PFSK-1 (cell line): ENCODE measurements around the gene TENT5C.

ENCODE experiments used
- FOXP2 ChIP-seq: optimal IDR thresholded peaks from 2 replicates; pipeline ENCODE3; 2011; ENCODE audit warnings: borderline replicate concordance, control low read depth, inconsistent platforms; ENCODE audit not compliant: insufficient read depth; ENCODE audit errors: extremely low read length, extremely low read depth
- POLR2AphosphoS5 ChIP-seq: IDR thresholded peaks from 2 replicates; pipeline ENCODE4 v1.6.1; 2012; ENCODE audit warnings: low read depth, mild to moderate bottlenecking, control low read depth, low read length, moderate library complexity
- REST ChIP-seq, 2 experiments: IDR thresholded peaks; 2 replicates each; pipeline versions ENCODE4 v1.6.1 to v1.8.0; 2011 to 2012; ENCODE audit warnings: low read depth in 2 of 2, low read length in 2 of 2, control low read depth in 1 of 2, inconsistent platforms in 1 of 2, mild to moderate bottlenecking in 1 of 2, moderate library complexity in 1 of 2; ENCODE audit not compliant: insufficient read depth in 1 of 2
- SIN3A ChIP-seq: IDR thresholded peaks from 2 replicates; pipeline ENCODE4 v1.6.1; 2012; ENCODE audit warnings: mild to moderate bottlenecking, low read length, moderate library complexity, borderline replicate concordance; ENCODE audit not compliant: insufficient read depth
- TAF1 ChIP-seq: IDR thresholded peaks from 2 replicates; pipeline ENCODE4 v1.6.1; 2012; ENCODE audit warnings: low read length, control low read depth, borderline replicate concordance; ENCODE audit not compliant: insufficient read depth

- TF ChIP-seq TAF1 (no peak), POLR2AphosphoS5 (no peak), SIN3A (no peak), REST (IDR thresholded peaks at IDR 0.05; ENCODE audit: insufficient read depth in 1 of 2, low read depth in 2 of 2, low read length in 2 of 2) (no peak), FOXP2 (no peak)
These were observed 31.6 kb upstream of the TENT5C start for GRCh38 chr1:117574161-117574835.
